Hypothalamus (tissue), 51 donors: ENCODE results near the gene SLC35G2.
"Not testable (repeated sequence)": the region's sequence is repeated elsewhere in the genome, so short reads cannot be mapped to it uniquely, and the experiment has no call there.

Source experiments
- DNase-seq, 51 donors: peaks; one replicate each; lab custom pipeline; 2025; lab: John Stamatoyannopoulos, UW

Gene SLC35G2

GRCh38 chr3:136818769-136819391 is at the start of gene SLC35G2:
TSS of gene SLC35G2 (plus strand) at chr3:136819126. CDS start at chr3:136854461, 35,335 bp downstream.
- DNase-seq = peak in 49 of 51 donors; percentile 10 to 75 (median 48)

- no peak for DNase-seq
Measured at GRCh38 chr3:136772709-136773108, 46.2 kb upstream of the SLC35G2 start.

- no peak for DNase-seq
Measured at GRCh38 chr3:136778865-136779264, 40.1 kb upstream of the SLC35G2 start.

- DNase-seq = no peak
Measured at GRCh38 chr3:136780741-136781140, 38.2 kb upstream of the SLC35G2 start.

GRCh38 chr3:136783708-136784191 is 35.2 kb upstream of the SLC35G2 start:
- no peak for DNase-seq

GRCh38 chr3:136787349-136787748 is 31.6 kb upstream of the SLC35G2 start:
- peak in 2 of 51 donors; percentile 3 to 9 for DNase-seq

- no peak for DNase-seq
Measured at GRCh38 chr3:136788154-136788553, 30.8 kb upstream of the SLC35G2 start.

- DNase-seq = no peak
Measured at GRCh38 chr3:136789976-136790375, 28.9 kb upstream of the SLC35G2 start.

GRCh38 chr3:136790786-136791185 is 28.1 kb upstream of the SLC35G2 start:
- DNase-seq = no peak

- peak in 14 of 51 donors; percentile 3 to 49 (median 11) for DNase-seq
Measured at GRCh38 chr3:136792556-136793330, 26.2 kb upstream of the SLC35G2 start.

GRCh38 chr3:136801146-136801545 is 17.8 kb upstream of the SLC35G2 start:
- DNase-seq = not testable (repeated sequence)

GRCh38 chr3:136802481-136802996 is 16.4 kb upstream of the SLC35G2 start:
- peak in 4 of 51 donors; percentile 4 to 29 (median 6) for DNase-seq

GRCh38 chr3:136804141-136804540 is 14.8 kb upstream of the SLC35G2 start:
- DNase-seq = no peak

GRCh38 chr3:136804813-136805212 is 14.1 kb upstream of the SLC35G2 start:
- DNase-seq = no peak

- peak in 1 of 51 donors; percentile 6 for DNase-seq
Measured at GRCh38 chr3:136805795-136806194, 13.1 kb upstream of the SLC35G2 start.

- no peak for DNase-seq
Measured at GRCh38 chr3:136811701-136812100, 7.2 kb upstream of the SLC35G2 start.

- peak in 11 of 51 donors; percentile 2 to 44 (median 15) for DNase-seq
Measured at GRCh38 chr3:136817448-136817847, 1.5 kb upstream of the SLC35G2 start.

GRCh38 chr3:136818191-136818768 is 646 bp upstream of the SLC35G2 start:
- peak in 22 of 51 donors; percentile 1 to 67 (median 26) for DNase-seq

GRCh38 chr3:136819392-136819730 is 435 bp downstream of the SLC35G2 start:
- DNase-seq = peak in 23 of 51 donors; percentile 3 to 70 (median 29)

- peak in 36 of 51 donors; percentile 3 to 63 (median 30) for DNase-seq
Measured at GRCh38 chr3:136819731-136820679, 1.1 kb downstream of the SLC35G2 start.
